Ecto neural progenitor cell (in vitro differentiated cells): ENCODE results near the gene ZNF737.
"Not testable (repeated sequence)": the region's sequence is repeated elsewhere in the genome, so short reads cannot be mapped to it uniquely, and the experiment has no call there.

ENCODE experiments used
- DNase-seq: peaks from one replicate; pipeline ENCODE4 v3.0.0-alpha.2; 2018; ENCODE audit warnings: low spot score

Gene ZNF737

DNA sequence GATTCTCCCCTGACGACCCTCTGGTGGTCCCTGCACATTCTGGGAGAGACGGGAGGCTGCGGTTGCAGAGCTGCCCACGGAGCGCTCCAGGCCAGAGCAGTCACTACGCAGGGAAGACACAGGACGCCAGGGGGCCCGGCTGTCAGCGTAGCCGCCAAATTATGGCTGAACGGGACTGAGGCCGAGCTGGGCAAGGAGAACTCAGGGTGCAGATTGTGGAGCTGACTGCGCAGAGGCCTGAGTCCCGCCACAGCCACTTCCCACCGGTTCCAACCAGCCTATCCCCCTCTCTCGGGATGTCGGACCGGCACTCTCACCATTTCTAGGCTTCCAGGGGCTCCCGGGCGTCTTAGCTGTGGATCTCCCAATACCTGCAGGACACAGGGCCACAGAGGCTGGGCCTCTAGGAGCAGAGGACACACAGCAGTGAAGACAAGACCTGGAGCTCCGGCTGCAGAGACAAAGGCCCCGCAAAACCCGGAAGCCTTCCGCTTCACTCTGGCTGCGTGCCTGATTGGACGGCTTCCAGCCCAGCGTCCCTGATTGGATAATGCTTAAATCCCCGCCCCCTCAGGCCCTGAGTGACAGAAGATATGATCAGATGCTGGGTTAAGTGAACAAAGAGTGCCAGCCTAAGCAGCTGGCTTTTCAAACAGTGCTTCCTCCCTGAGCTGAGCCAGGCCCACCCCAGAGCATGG lies at the start of gene ZNF737:
TSS of gene ZNF737 (minus strand) at position 461 of the 698 bp plus-strand sequence. CDS start at position 320, 141 bp downstream.
- DNase-seq: peak; percentile 95

- not testable (repeated sequence) for DNase-seq
These were observed 49.4 kb upstream of the ZNF737 start for GRCh38 chr19:20614971-20615370.

GRCh38 chr19:20612711-20613316 lies 47.2 kb upstream of the ZNF737 start:
- DNase-seq: no peak

DNA sequence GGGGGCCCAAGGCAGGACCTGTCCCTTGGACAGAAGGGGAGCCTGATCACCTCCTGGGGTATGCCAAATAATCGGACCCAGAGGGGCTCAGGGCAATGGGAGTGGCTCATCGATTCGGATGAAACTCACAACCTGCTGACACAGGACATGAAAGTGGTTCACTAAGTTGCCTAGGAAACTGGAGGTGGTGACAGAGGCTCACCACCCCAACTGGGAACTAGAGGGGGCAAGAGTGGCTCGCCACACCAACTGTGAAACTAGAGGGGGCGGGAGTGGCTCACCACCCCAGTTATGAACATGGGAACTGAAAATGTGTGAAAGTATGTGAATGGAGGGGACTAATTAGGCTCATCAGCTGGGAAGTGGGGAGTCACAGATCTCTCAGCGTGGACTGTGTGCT lies 46.3 kb upstream of the ZNF737 start:
- no peak for DNase-seq

DNA sequence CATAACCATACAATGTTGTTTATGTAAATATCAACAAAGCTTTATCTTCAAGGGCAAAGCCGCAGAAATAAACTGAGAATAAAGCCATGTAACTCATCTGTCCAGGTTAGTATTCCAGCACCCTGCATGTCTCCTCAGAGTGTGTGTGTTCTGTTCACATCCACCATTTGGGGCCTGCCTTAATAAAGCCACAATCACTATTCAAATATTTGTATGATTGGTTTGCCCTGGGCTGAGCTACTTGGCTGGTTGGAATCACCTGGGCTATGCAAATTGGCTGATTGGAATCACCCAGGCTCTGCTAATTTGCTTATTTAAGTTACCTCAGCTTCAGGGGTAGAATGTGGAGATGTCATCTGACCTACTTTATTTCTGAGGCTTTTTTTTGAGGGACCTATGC lies 42.4 kb upstream of the ZNF737 start:
- DNase-seq: no peak

DNA sequence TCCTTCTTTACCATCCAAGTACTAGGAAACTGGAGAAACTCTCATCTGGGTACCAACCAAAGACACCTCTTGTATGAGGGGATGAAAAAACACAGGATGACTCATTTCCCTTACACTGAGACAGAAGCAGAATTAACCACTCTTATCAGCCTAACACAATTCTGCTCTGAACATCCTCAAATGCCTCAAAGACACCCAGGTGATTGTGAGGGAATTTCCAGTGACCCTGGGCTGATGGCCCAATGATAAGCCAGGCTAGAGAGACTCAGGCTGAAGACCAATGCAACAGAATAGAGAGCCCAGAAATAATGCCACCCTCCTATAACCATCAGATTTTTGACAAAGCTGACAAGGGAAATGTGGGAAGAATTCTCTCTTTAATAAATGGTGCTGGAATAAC lies 7.0 kb downstream of the ZNF737 start:
- no peak for DNase-seq

DNA sequence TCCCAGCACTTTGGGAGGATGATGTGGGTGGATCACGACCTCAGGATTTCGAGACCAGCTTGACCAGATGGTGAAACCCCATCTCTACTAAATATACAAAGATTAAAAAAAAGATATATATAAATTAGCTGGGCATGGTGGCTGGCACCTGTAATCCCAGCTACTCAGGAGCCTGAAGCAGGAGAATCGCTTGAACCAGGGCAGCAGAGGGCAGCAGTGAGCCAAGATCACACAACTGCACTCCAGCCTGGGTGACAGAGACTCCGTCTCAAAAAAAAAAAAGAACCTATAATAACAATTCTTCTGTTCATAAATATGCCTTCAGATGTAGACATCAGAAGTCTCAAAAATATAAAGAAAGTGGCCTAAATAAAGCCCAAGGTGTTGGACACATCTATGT lies 7.6 kb downstream of the ZNF737 start:
- DNase-seq: no peak

DNA sequence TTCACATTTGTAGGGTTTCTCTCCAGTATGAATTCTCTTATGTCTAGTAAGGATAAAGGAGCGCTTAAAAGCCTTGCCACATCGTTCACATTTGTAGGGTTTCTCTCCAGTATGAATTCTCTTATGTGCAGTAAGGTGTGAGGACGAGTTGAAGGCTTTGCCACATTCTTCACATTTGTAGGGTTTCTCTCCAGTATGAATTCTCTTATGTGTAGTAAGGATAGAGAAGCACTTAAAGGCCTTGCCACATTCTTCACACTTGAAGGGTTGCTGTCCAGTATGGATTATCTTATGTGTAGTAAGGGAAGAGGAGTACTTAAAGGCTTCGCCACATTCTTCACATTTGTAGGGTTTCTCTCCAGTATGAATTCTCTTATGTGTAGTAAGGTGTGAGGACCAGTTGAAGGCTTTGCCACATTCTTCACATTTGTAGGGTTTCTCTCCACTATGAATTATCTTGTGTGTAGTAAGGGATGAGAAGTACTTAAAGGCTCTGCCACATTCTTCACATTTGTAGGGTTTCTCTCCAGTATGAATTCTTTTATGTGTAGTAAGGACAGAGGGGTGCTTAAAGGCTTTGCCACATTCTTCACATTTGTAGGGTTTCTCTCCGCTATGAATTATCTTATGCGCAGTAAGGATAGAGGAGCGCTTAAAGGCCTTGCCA lies 20.8 kb downstream of the ZNF737 start:
- not testable (repeated sequence) for DNase-seq

DNA sequence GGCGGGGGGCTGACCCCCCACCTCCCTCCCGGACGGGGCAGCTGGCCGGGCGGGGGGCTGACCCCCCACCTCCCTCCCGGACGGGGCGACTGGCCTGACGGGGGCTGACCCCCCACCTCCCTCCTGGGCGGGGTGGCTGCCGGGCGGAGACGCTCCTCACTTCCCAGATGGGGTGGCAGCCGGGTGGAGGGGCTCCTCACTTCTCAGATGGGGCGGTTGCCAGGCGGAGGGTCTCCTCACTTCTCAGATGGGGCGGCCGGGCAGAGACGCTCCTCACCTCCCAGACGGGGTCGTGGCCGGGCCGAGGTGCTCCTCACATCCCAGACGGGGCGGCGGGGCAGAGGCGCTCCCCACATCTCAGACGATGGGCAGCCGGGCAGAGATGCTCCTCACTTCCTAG lies 35.3 kb downstream of the ZNF737 start:
- DNase-seq: not testable (repeated sequence)

GRCh38 chr19:20513189-20513904 lies 52.2 kb downstream of the ZNF737 start:
- DNase-seq: no peak

GRCh38 chr19:20503476-20503875 lies 62.1 kb downstream of the ZNF737 start:
- no peak for DNase-seq
